ENCODE measurements around the gene USP22. TPM values are rescaled to one million over a fixed set of nuclear protein-coding genes. Genes with fewer than 3 reads are reported as not detected.

USP22 gene
- polyA plus RNA-seq, 4 donors = 25.5 to 96.4 (median 48.3) TPM

- peaks cover 0 to 5% (median 0%) of the 10 kb centered on the region in 3 donors for H3K36me3 ChIP-seq (ENCODE audit: control insufficient read depth in 3 of 3, insufficient read depth in 2 of 3, low read depth in 1 of 3, low read length in 3 of 3)
- DNase-seq (peak; percentile 43 to 75), FAIRE-seq (no peak)
- H3K27ac ChIP-seq (ENCODE audit: low read depth in 1 of 3, low read length in 2 of 3) = no peak overlapping the region
- no peaks in the 10 kb centered on the region for H3K9me3 ChIP-seq (ENCODE audit: control insufficient read depth in 2 of 2, insufficient read depth in 1 of 2, low read depth in 1 of 2, low read length in 1 of 2)
- WGBS, 3 donors = 59 to 63% (median 62%) methylated on average over 17 of the region's 17 CpGs
- H3K4me3 ChIP-seq (ENCODE audit: low read depth in 1 of 3, low read length in 3 of 3) = no peak overlapping the region
- peaks cover 0 to 5% (median 0%) of the 10 kb centered on the region in 3 donors for H3K4me1 ChIP-seq (ENCODE audit: control insufficient read depth in 3 of 3, insufficient read depth in 2 of 3, low read depth in 1 of 3, low read length in 2 of 3)
- no peaks in the 10 kb centered on the region for H3K27me3 ChIP-seq (ENCODE audit: control insufficient read depth in 3 of 3, insufficient read depth in 3 of 3, low read length in 3 of 3)
Observed at GRCh38 chr17:20992987-20993862, 49.6 kb downstream of the USP22 start.

DNA sequence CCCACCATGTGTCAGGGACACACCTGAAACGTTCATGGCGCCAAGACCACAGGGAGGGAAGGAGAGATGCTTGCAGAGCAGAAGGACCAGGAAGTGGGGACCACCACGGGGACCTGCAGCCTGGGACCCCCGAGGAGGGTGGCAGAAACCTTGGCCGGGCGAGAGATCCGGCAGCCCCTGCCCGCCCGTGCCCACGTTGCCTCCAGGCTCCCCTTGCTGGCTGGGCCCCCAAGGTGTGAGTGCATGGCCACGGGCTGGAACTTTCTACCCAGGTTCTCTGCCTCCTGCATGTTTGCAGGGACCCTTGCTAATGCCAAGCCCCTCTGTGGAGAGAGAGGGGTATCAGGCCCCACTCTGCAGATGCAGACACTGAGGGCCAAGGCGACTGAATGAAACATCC is 50.4 kb downstream of the USP22 start:
- FAIRE-seq = no peak
- Histone ChIP-seq H3K27me3 (ENCODE audit: control insufficient read depth in 3 of 3, insufficient read depth in 3 of 3, low read length in 3 of 3) (no peaks in the 10 kb centered on the region), H3K9me3 (ENCODE audit: control insufficient read depth in 2 of 2, insufficient read depth in 1 of 2, low read depth in 1 of 2, low read length in 1 of 2) (no peaks in the 10 kb centered on the region), H3K4me3 (ENCODE audit: low read depth in 1 of 3, low read length in 3 of 3) (no peak overlapping the region), H3K36me3 (ENCODE audit: control insufficient read depth in 3 of 3, insufficient read depth in 2 of 3, low read depth in 1 of 3, low read length in 3 of 3) (no peaks in the 10 kb centered on the region), H3K4me1 (ENCODE audit: control insufficient read depth in 3 of 3, insufficient read depth in 2 of 3, low read depth in 1 of 3, low read length in 2 of 3) (peaks cover 0 to 5% (median 0%) of the 10 kb centered on the region in 3 donors), H3K27ac (ENCODE audit: low read depth in 1 of 3, low read length in 2 of 3) (no peak overlapping the region)
- DNase-seq = no peak
- 59 to 74% (median 74%) methylated on average over 11 to 12 of the region's 12 CpGs for WGBS, 3 donors

- H3K4me1 ChIP-seq (ENCODE audit: control insufficient read depth in 3 of 3, insufficient read depth in 2 of 3, low read depth in 1 of 3, low read length in 2 of 3) = peaks cover 0 to 5% (median 0%) of the 10 kb centered on the region in 3 donors
- H3K4me3 ChIP-seq (ENCODE audit: low read depth in 1 of 3, low read length in 3 of 3) = no peak overlapping the region
- H3K9me3 ChIP-seq (ENCODE audit: control insufficient read depth in 2 of 2, insufficient read depth in 1 of 2, low read depth in 1 of 2, low read length in 1 of 2) = no peaks in the 10 kb centered on the region
- FAIRE-seq (no peak), DNase-seq (no peak)
- H3K27ac ChIP-seq (ENCODE audit: low read depth in 1 of 3, low read length in 2 of 3) = no peak overlapping the region
- 80 to 87% (median 86%) methylated on average over 17 of the region's 17 CpGs for WGBS, 3 donors
- no peaks in the 10 kb centered on the region for H3K27me3 ChIP-seq (ENCODE audit: control insufficient read depth in 3 of 3, insufficient read depth in 3 of 3, low read length in 3 of 3)
- no peaks in the 10 kb centered on the region for H3K36me3 ChIP-seq (ENCODE audit: control insufficient read depth in 3 of 3, insufficient read depth in 2 of 3, low read depth in 1 of 3, low read length in 3 of 3)
Observed at GRCh38 chr17:20991276-20992037, 51.4 kb downstream of the USP22 start.

- H3K27me3 ChIP-seq (ENCODE audit: control insufficient read depth in 3 of 3, insufficient read depth in 3 of 3, low read length in 3 of 3) = no peaks in the 10 kb centered on the region
- no peaks in the 10 kb centered on the region for H3K36me3 ChIP-seq (ENCODE audit: control insufficient read depth in 3 of 3, insufficient read depth in 2 of 3, low read depth in 1 of 3, low read length in 3 of 3)
- 38 to 54% (median 46%) methylated on average over 6 of the region's 6 CpGs for WGBS, 3 donors
- DNase-seq (no peak), FAIRE-seq (no peak)
- H3K4me1 ChIP-seq (ENCODE audit: control insufficient read depth in 3 of 3, insufficient read depth in 2 of 3, low read depth in 1 of 3, low read length in 2 of 3) = peaks cover 0 to 5% (median 0%) of the 10 kb centered on the region in 3 donors
- no peak overlapping the region for H3K27ac ChIP-seq (ENCODE audit: low read depth in 1 of 3, low read length in 2 of 3)
- H3K4me3 ChIP-seq (ENCODE audit: low read depth in 1 of 3, low read length in 3 of 3) = no peak overlapping the region
- no peaks in the 10 kb centered on the region for H3K9me3 ChIP-seq (ENCODE audit: control insufficient read depth in 2 of 2, insufficient read depth in 1 of 2, low read depth in 1 of 2, low read length in 1 of 2)
Observed at GRCh38 chr17:20989991-20990855, 52.6 kb downstream of the USP22 start.

DNA sequence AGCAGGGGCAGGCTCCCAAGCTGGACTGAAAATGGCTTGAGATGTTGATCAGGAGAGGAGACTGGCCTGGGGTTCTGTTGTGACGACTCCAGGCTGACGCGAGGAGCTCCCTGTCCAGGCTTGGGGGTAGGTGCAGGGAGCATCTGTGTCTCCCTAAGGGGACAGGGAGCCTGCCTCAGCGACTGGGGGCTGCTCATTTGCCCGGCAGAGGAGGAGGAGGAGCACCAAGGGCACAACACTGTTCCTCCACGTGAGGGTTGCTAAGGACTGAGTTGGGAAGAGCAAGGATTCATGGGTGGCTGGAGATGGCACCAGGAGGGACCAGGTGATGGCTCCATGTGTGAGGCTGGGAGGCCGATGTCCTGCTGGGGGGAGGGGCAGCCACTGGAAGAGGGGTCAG is 53.3 kb downstream of the USP22 start:
- H3K27ac ChIP-seq (ENCODE audit: low read depth in 1 of 3, low read length in 2 of 3) = no peak overlapping the region
- no peaks in the 10 kb centered on the region for H3K9me3 ChIP-seq (ENCODE audit: control insufficient read depth in 2 of 2, insufficient read depth in 1 of 2, low read depth in 1 of 2, low read length in 1 of 2)
- H3K27me3 ChIP-seq (ENCODE audit: control insufficient read depth in 3 of 3, insufficient read depth in 3 of 3, low read length in 3 of 3) = no peaks in the 10 kb centered on the region
- no peak for DNase-seq
- 75 to 85% (median 82%) methylated on average over 7 of the region's 7 CpGs for WGBS, 3 donors
- no peak overlapping the region for H3K4me3 ChIP-seq (ENCODE audit: low read depth in 1 of 3, low read length in 3 of 3)
- FAIRE-seq = no peak
- H3K36me3 ChIP-seq (ENCODE audit: control insufficient read depth in 3 of 3, insufficient read depth in 2 of 3, low read depth in 1 of 3, low read length in 3 of 3) = no peaks in the 10 kb centered on the region
- H3K4me1 ChIP-seq (ENCODE audit: control insufficient read depth in 3 of 3, insufficient read depth in 2 of 3, low read depth in 1 of 3, low read length in 2 of 3) = peaks cover 0 to 5% (median 0%) of the 10 kb centered on the region in 3 donors

GRCh38 chr17:20988896-20989295 is 53.9 kb downstream of the USP22 start:
- DNase-seq (no peak), FAIRE-seq (no peak)
- H3K27me3 ChIP-seq (ENCODE audit: control insufficient read depth in 3 of 3, insufficient read depth in 3 of 3, low read length in 3 of 3) = no peaks in the 10 kb centered on the region
- 83 to 92% (median 86%) methylated on average over 3 of the region's 3 CpGs for WGBS, 3 donors
- no peak overlapping the region for H3K4me3 ChIP-seq (ENCODE audit: low read depth in 1 of 3, low read length in 3 of 3)
- peaks cover 0 to 5% (median 0%) of the 10 kb centered on the region in 3 donors for H3K4me1 ChIP-seq (ENCODE audit: control insufficient read depth in 3 of 3, insufficient read depth in 2 of 3, low read depth in 1 of 3, low read length in 2 of 3)
- H3K36me3 ChIP-seq (ENCODE audit: control insufficient read depth in 3 of 3, insufficient read depth in 2 of 3, low read depth in 1 of 3, low read length in 3 of 3) = no peaks in the 10 kb centered on the region
- no peaks in the 10 kb centered on the region for H3K9me3 ChIP-seq (ENCODE audit: control insufficient read depth in 2 of 2, insufficient read depth in 1 of 2, low read depth in 1 of 2, low read length in 1 of 2)
- no peak overlapping the region for H3K27ac ChIP-seq (ENCODE audit: low read depth in 1 of 3, low read length in 2 of 3)

DNA sequence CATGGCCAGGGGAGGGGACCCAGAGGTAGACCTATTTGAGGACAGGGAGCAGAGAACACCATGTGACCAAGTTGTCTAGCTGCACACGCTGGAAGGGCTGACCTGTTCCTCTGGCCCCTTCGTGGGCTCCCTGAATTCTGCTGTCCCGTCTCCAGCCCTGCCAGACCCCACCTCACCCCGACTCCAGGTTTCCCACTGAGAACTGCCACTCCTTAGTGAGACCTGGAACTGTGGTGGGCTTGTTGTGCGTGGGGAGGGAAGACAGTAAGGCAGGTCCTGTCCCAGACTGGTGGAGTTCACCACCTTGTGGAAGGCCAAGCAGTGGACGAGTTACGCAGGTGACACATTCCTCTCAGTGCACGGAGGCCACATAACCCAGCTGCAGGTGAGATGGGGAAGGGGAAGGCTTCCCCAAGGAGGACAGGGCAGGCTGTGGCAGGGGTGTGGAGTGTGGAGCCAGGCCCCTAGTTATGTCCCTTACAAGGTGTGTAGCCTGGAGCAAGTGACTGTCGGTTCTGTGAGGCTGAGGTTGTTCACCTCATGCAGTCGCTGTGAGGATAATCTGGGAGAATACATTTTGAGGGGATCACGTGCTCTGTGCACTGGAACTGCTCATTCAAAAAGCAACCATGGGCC is 54.7 kb downstream of the USP22 start:
- Histone ChIP-seq H3K27ac (ENCODE audit: low read depth in 1 of 3, low read length in 2 of 3) (no peak overlapping the region), H3K9me3 (ENCODE audit: control insufficient read depth in 2 of 2, insufficient read depth in 1 of 2, low read depth in 1 of 2, low read length in 1 of 2) (no peaks in the 10 kb centered on the region), H3K4me1 (ENCODE audit: control insufficient read depth in 3 of 3, insufficient read depth in 2 of 3, low read depth in 1 of 3, low read length in 2 of 3) (peaks cover 0 to 2% (median 0%) of the 10 kb centered on the region in 3 donors), H3K4me3 (ENCODE audit: low read depth in 1 of 3, low read length in 3 of 3) (no peak overlapping the region), H3K27me3 (ENCODE audit: control insufficient read depth in 3 of 3, insufficient read depth in 3 of 3, low read length in 3 of 3) (no peaks in the 10 kb centered on the region), H3K36me3 (ENCODE audit: control insufficient read depth in 3 of 3, insufficient read depth in 2 of 3, low read depth in 1 of 3, low read length in 3 of 3) (no peaks in the 10 kb centered on the region)
- FAIRE-seq (no peak), DNase-seq (no peak)
- 81 to 86% (median 82%) methylated on average over 11 of the region's 11 CpGs for WGBS, 3 donors
